ENCODE measurements around the gene GLRX5. TPM values are rescaled to one million over a fixed set of nuclear protein-coding genes. Genes with fewer than 3 reads are reported as not detected.

GLRX5 gene
- polyA plus RNA-seq, 2 of the 4 experiments (the other 2 are of a cell fraction): 51.2 to 73.2 TPM

DNA sequence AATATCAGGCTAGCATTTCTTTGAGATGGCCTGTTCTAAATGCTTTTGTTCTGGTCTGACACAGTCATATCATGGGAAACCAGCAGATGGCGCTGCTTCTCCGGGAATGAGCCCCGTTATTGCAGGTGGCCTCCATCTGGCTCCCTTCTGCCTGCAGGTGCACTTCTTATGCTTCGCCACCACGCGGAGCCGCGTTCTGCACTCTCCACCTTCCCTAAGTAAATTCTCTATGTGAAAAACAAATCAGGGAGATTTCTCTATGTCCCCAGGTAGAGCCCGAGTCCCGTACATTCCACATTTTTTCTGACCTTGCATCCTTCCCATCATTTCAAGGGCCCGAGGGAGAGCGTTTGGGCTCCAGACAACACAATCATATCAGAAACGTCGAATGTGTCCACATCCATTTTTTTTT, 26.2 kb downstream of the GLRX5 start (continued):
- no peak for TF ChIP-seq REST (IDR thresholded peaks at IDR 0.05)
- no peak for TF ChIP-seq MAZ (IDR thresholded peaks at IDR 0.05; ENCODE audit: borderline replicate concordance, low read depth, low read length)
- TF ChIP-seq MYC (IDR thresholded peaks at IDR 0.05; ENCODE audit: borderline replicate concordance, low read length): no peak
- TF ChIP-seq CBX8 (IDR thresholded peaks at IDR 0.05): no peak
- no peak for TF ChIP-seq PHF8 (IDR thresholded peaks at IDR 0.05; ENCODE audit: borderline replicate concordance, low read depth)
- TF ChIP-seq, protein P1, sequence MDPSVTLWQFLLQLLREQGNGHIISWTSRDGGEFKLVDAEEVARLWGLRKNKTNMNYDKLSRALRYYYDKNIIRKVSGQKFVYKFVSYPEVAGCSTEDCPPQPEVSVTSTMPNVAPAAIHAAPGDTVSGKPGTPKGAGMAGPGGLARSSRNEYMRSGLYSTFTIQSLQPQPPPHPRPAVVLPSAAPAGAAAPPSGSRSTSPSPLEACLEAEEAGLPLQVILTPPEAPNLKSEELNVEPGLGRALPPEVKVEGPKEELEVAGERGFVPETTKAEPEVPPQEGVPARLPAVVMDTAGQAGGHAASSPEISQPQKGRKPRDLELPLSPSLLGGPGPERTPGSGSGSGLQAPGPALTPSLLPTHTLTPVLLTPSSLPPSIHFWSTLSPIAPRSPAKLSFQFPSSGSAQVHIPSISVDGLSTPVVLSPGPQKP (IDR thresholded peaks at IDR 0.05; ENCODE audit: low read depth, low read length): no peak
- no peak for TF ChIP-seq HDAC2 (IDR thresholded peaks at IDR 0.05)
- TF ChIP-seq NR3C1 (IDR thresholded peaks at IDR 0.05): no peak

GRCh38 chr14:95562892-95563685, 28.2 kb downstream of the GLRX5 start:
- Histone ChIP-seq H3K4me2 (no peak overlapping the region), H3K27ac (no peak overlapping the region), H3K4me3 (no peak overlapping the region), H3K4me1 (no peaks in the 10 kb centered on the region), H3K9me3 (no peaks in the 10 kb centered on the region)
- FAIRE-seq: no peak
- ChIA-PET CTCF (interaction anchor here (0.6 to 9.9 kb wide), 12 partner anchors 8 to 736 kb away, joined by 3 to 145 read pairs (median 6); no protein-coding TSS in a partner anchor), POLR2A (no interaction called here)
- ATAC-seq: no peak
- no peak for TF ChIP-seq ZFP36 (IDR thresholded peaks at IDR 0.05; ENCODE audit: borderline replicate concordance, partially characterized antibody)
- no peak for TF ChIP-seq RCOR1 (IDR thresholded peaks at IDR 0.05; ENCODE audit: low read depth, low read length)
- TF ChIP-seq EP300 (IDR thresholded peaks at IDR 0.05): no peak
- TF ChIP-seq CBX8 (IDR thresholded peaks at IDR 0.05): no peak
- TF ChIP-seq CHD2 (IDR thresholded peaks at IDR 0.05; ENCODE audit: low read length, partially characterized antibody): no peak
- no peak for TF ChIP-seq GATA3 (IDR thresholded peaks at IDR 0.05; ENCODE audit: borderline replicate concordance)
- TF ChIP-seq PBX3 (IDR thresholded peaks at IDR 0.05): no peak
- no peak for TF ChIP-seq MAFK (IDR thresholded peaks at IDR 0.05; ENCODE audit: partially characterized antibody)
- no peak for TF ChIP-seq NFE2L2 (conservative IDR thresholded peaks at IDR 0.05; ENCODE audit: low read length)
- TF ChIP-seq HMGXB4 (CRISPR knock-in tag; IDR thresholded peaks at IDR 0.05; ENCODE audit: borderline replicate concordance): no peak
- WGBS (ENCODE audit: missing lambda C conversion rate): 54% methylated on average over 16 of the region's 18 CpGs
- no peak for DNase-seq (ENCODE audit: low read depth in 1 of 2, low spot score in 1 of 2)
